Left ventricle myocardium inferior (tissue), 1 donor: ENCODE data around the gene RARG. TPM values are rescaled to one million over a fixed set of nuclear protein-coding genes. Genes with fewer than 3 reads are reported as not detected.

Experiments used
- DNase-seq: peaks from one replicate; pipeline ENCODE4 v3.0.0-alpha.2; 2020
- H3K27ac ChIP-seq: fragments of 200-600 bp; replicated peaks from 2 replicates; pipeline ENCODE4 v1.8.0; 2021
- H3K27me3 ChIP-seq: fragments of 200-600 bp; 2 replicates; pipeline ENCODE4 v1.8.0; 2021; ENCODE audit warnings: low read depth
- H3K36me3 ChIP-seq: fragments of 200-600 bp; 2 replicates; pipeline ENCODE4 v1.8.0; 2021
- H3K4me1 ChIP-seq: fragments of 200-600 bp; 2 replicates; pipeline ENCODE4 v1.8.0; 2021
- H3K4me3 ChIP-seq: fragments of 200-600 bp; 2 replicates; pipeline ENCODE4 v1.8.0; 2021; ENCODE audit warnings: mild to moderate bottlenecking, moderate library complexity
- H3K9me3 ChIP-seq: fragments of 200-600 bp; replicated peaks from 2 replicates; pipeline ENCODE4 v1.8.0; 2021
- intact Hi-C: fragments of 100-400 bp; cut with micrococcal nuclease; formaldehyde crosslinking; loops from one replicate; pipeline ENCODE4 v1.11.0; 2022
- total RNA-seq: library from RNA; stranded (reverse); fragmentation: NEBNext Ultra II Directional; extraction: Animal tissue kit (Norgen Biotek cat#: 25700); gene quantifications from one replicate; pipeline ENCODE4 v1.2.1, GENCODE V29; 2021
- TF ChIP-seq, protein P1 (sequence below): fragments of 200-600 bp; IDR thresholded peaks from 2 replicates; pipeline ENCODE4 v1.8.0; 2021; ENCODE audit warnings: antibody characterized with exemption, mild to moderate bottlenecking, borderline replicate concordance
- donor health status: DM: no; HTN: yes; CAD: no; lungs with severe emphysema.

The RARG gene
- total RNA-seq, 1 donor from 2014 or later, result 14.9 TPM

DNA sequence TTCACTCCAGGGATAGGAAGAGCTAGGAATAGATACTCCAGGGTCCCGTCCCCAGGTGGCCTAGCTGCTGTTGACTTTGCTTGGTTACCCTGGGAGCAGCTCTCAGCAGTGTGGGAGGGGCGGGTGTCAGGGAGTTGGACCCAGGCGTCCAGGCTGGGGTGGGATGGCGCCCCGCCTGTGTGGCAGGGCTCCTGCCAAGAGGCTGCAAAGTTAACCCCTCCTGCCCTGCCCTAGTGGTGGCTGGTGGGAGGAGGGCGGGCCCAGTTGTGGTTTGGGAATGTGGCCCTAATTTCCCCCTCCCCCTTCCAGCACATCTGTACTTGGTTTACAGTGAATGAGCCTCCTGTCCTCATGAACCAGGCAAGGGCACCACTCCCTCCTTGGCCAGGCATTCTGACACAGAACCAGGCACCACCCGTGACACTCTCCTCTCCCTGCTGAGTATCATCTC, 1.7 kb upstream of the RARG start:
- no peaks in the 10 kb centered on the region for H3K36me3 ChIP-seq
- H3K4me3 ChIP-seq, result peak overlapping the region; percentile 75
- intact Hi-C loops, result no loop called here
- TF ChIP-seq, protein P1, sequence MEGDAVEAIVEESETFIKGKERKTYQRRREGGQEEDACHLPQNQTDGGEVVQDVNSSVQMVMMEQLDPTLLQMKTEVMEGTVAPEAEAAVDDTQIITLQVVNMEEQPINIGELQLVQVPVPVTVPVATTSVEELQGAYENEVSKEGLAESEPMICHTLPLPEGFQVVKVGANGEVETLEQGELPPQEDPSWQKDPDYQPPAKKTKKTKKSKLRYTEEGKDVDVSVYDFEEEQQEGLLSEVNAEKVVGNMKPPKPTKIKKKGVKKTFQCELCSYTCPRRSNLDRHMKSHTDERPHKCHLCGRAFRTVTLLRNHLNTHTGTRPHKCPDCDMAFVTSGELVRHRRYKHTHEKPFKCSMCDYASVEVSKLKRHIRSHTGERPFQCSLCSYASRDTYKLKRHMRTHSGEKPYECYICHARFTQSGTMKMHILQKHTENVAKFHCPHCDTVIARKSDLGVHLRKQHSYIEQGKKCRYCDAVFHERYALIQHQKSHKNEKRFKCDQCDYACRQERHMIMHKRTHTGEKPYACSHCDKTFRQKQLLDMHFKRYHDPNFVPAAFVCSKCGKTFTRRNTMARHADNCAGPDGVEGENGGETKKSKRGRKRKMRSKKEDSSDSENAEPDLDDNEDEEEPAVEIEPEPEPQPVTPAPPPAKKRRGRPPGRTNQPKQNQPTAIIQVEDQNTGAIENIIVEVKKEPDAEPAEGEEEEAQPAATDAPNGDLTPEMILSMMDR, result no peak
- H3K4me1 ChIP-seq, result peaks cover 41% of the 10 kb centered on the region
- H3K9me3 ChIP-seq, result no peaks in the 10 kb centered on the region
- no peak for DNase-seq
- peak overlapping the region; percentile 27 for H3K27ac ChIP-seq
- no peaks in the 10 kb centered on the region for H3K27me3 ChIP-seq

DNA sequence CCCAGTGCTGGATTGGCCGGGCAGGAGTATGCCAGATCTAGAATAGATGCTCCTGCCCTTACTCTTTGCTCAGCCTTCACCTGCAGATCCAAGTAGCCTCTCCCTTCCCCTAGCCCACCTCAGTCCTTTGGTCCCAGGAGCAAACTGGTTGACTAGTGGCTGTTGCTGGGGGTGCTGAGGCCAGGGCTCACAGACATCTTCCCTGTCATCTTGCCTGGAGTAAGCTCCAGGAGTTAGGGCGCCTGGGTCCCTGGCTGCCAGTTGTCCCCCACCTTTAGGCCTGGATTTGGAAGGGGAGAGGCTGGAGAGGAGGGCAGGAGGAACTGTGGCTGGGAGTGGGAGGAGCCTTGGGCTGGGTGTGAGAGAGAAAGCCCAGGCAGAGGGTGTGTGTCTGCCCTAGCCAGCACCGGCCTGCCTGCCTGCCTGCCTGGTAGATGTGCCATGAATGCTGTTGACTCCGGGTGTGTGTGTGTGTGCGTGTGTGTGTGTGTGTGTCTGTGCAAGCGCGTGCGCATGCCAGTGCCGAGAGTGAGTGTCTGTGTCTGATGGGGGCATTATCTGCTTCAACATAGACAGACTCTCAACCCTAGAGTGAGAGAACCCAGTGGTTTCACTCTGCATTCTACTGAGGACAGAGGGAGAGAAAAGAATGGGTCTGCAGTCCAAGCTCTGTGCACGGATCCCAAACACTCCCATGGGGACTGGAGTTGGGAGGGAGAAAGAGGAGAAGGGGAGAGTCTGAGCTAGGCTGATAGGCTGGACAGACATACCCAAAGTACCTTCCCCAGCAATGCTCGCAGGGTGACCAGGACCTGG, 845 bp upstream of the RARG start:
- DNase-seq, result peak; percentile 60

DNA sequence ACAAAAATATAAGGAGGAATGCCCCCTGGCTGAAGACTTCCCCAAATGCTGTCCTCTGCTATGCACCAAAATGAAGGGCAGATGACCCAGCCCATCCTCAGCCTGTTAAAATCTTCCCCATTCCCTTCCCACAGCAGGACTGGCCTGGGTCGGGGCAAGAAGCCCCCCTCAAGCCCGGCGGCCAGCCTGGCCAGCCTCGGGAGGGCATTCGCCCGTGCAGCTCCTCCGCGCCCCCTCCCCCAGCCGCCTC, 413 bp downstream of the RARG start:
- peaks cover 41% of the 10 kb centered on the region for H3K4me1 ChIP-seq
- no peaks in the 10 kb centered on the region for H3K9me3 ChIP-seq
- peak overlapping the region; percentile 81 for H3K27ac ChIP-seq
- H3K27me3 ChIP-seq, result no peaks in the 10 kb centered on the region
- TF ChIP-seq, protein P1, result no peak
- no peaks in the 10 kb centered on the region for H3K36me3 ChIP-seq
- intact Hi-C loops, result no loop called here
- peak overlapping the region; percentile 75 for H3K4me3 ChIP-seq
- DNase-seq, result no peak

More for the DNA sequence above, 845 bp upstream of the RARG start:
- Histone ChIP-seq H3K27ac (peak overlapping the region; percentile 81), H3K4me3 (peak overlapping the region; percentile 75), H3K4me1 (peaks cover 41% of the 10 kb centered on the region), H3K27me3 (no peaks in the 10 kb centered on the region), H3K36me3 (no peaks in the 10 kb centered on the region), H3K9me3 (no peaks in the 10 kb centered on the region)
- TF ChIP-seq, protein P1, result no peak
- intact Hi-C loops, result no loop called here

DNA sequence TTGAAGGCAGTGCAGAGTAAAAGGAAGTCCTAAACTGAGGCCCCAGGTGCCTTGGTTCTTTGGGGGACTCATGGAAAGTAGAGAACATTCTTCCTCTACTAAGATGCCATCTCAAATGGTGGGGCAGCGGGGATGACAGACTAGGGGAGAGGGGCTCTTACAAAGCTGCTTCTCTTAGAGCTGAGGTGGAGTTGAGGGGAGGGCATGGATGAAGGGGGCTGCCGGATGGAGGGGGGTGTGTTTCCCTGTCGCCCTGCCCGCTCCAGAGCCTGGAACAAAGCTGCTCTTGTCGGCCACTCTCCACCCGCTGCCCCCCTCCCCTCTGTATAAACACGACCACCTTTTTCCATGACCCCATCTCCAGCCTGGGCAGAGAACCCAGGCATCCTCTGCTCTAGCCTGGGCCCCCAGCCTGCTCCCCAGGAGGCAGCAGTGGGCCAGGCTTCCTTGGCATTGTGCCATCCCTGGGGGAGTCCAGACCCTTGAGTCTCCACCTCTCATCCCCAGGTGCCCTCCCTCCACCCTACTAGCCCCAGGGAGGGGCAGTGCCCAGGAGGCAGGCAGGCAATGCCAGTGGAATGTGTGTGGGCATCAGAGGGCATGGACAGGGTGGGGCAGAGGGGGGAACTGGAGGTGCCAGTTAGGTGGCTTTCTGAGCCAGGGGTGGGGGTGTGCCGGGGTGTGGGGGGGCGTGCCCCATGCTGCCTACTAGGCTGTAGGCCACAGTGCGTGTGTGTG, 1.7 kb downstream of the RARG start:
- TF ChIP-seq, protein P1, result no peak
- Histone ChIP-seq H3K4me1 (peaks cover 42% of the 10 kb centered on the region), H3K9me3 (no peaks in the 10 kb centered on the region), H3K27me3 (no peaks in the 10 kb centered on the region), H3K27ac (no peak overlapping the region), H3K36me3 (no peaks in the 10 kb centered on the region), H3K4me3 (no peak overlapping the region)
- no peak for DNase-seq
- intact Hi-C loops, result no loop called here

DNA sequence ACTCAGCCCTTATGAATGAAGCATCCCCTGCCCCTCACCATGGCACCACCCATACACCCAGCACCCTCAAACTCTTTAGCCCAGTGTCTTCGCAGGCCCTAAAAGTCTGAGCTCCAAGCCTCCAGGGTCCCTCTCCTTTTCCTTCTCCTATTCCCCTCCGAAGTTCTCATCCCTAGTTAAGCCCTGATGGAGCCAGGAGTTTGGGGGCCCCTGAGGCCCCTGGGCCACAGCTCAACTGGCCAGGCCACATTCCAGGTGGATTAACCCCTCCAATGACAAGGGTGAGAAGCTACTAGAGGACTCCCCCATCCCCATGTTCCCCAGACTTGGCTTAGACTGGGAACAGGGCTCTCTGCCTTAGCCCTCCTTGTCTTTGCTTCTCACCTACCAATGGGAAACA, 2.6 kb downstream of the RARG start:
- DNase-seq, result no peak
- intact Hi-C loops, result no loop called here
- no peaks in the 10 kb centered on the region for H3K9me3 ChIP-seq
- no peak overlapping the region for H3K4me3 ChIP-seq
- peaks cover 45% of the 10 kb centered on the region for H3K4me1 ChIP-seq
- TF ChIP-seq, protein P1, result no peak
- no peaks in the 10 kb centered on the region for H3K27me3 ChIP-seq
- no peaks in the 10 kb centered on the region for H3K36me3 ChIP-seq
- no peak overlapping the region for H3K27ac ChIP-seq
